Fibroblast of villous mesenchyme (primary cell): ENCODE data around the gene CUBN. TPM values are rescaled to one million over a fixed set of nuclear protein-coding genes. Genes with fewer than 3 reads are reported as not detected.
A peak's percentile ranks its signal among the peaks of the same experiment; 100 is the strongest.

Experiments used
- DNase-seq: peaks from one replicate; pipeline ENCODE4 v3.0.0-alpha.2; 2010; ENCODE audit warnings: low read depth
- H3K4me3 ChIP-seq: 2 replicates; pipeline ENCODE4 v1.5.1; 2011; ENCODE audit warnings: low read depth, mild to moderate bottlenecking, low read length
- total RNA-seq: library from RNA; depleted of rRNA; stranded (reverse); fragments of >200 nt; gene quantifications from 2 replicates; pipeline ENCODE4 v1.2.3, GENCODE V29; 2012
- TF ChIP-seq, protein P1 (sequence below): IDR thresholded peaks from 2 replicates; pipeline ENCODE4 v1.5.1; 2012; ENCODE audit warnings: low read depth, mild to moderate bottlenecking, low read length; ENCODE audit not compliant: insufficient read depth

Gene CUBN
- total RNA-seq, 1 donor: 0.86 TPM

DNA sequence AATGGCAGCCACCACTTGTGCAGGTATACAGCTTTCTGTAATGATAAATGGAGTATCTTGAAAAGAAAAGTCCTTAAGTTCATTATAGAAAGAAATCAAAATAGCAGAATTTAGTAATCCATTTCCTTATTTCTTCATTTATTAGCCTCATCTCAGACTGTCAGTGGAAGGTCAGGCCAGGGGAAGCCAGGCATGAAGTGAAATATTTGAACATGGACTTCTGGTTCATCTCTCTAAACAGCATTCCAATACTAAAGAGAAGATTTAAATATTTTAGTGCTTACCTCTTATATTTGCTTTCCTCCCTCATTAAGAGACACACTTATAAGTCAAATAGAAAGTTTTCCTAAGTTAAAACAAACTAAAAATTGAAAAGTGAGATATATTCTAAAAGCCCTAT is 45.0 kb upstream of the CUBN start:
- TF ChIP-seq, protein P1, sequence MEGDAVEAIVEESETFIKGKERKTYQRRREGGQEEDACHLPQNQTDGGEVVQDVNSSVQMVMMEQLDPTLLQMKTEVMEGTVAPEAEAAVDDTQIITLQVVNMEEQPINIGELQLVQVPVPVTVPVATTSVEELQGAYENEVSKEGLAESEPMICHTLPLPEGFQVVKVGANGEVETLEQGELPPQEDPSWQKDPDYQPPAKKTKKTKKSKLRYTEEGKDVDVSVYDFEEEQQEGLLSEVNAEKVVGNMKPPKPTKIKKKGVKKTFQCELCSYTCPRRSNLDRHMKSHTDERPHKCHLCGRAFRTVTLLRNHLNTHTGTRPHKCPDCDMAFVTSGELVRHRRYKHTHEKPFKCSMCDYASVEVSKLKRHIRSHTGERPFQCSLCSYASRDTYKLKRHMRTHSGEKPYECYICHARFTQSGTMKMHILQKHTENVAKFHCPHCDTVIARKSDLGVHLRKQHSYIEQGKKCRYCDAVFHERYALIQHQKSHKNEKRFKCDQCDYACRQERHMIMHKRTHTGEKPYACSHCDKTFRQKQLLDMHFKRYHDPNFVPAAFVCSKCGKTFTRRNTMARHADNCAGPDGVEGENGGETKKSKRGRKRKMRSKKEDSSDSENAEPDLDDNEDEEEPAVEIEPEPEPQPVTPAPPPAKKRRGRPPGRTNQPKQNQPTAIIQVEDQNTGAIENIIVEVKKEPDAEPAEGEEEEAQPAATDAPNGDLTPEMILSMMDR: no peak
- no peak for DNase-seq
- H3K4me3 ChIP-seq: no peak overlapping the region

DNA sequence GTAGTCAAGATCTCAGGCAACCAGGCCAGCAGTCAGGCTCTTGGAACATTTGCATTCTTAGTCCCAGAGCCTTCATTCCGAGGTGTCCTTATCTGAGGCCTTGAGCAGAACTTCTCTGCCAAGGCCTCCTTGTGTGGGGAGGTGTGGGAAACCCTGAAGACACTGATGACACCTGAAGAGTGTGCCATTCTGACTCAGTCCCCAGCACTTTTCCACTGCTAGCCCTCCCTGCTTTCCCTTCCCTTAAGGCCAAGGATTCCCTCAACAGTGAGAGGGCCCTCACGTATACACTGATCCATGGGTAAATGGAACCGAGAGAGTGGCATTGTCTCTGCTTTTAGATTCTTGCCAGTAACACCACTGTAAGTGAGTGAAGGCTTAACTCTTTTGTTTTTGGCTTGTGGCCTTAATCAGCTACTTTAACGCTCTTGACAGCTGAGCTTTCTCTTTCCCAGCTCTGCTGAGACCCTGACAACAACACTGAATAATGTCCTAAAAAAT is 41.6 kb upstream of the CUBN start:
- no peak overlapping the region for H3K4me3 ChIP-seq
- no peak for DNase-seq
- TF ChIP-seq, protein P1: no peak

DNA sequence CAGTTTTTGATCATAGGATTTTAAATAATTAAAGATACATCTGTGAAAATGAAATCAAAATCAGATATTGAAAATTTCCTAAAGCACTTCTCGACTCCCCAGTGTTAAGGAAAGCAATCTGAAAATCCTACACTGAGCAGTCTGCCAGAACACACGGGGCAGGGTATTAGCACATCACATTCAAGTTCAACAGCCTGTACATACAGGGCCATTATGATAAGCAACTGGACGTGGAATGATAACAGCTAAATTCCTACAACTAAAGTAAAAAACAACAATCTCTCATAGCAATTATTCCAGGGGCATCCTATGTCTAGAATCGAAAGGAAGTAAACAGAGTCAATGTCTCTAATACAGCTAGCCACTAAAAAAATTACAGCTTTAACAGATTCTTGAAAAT is 40.2 kb upstream of the CUBN start:
- H3K4me3 ChIP-seq: no peak overlapping the region
- peak; percentile 48 for DNase-seq
- TF ChIP-seq, protein P1: no peak

DNA sequence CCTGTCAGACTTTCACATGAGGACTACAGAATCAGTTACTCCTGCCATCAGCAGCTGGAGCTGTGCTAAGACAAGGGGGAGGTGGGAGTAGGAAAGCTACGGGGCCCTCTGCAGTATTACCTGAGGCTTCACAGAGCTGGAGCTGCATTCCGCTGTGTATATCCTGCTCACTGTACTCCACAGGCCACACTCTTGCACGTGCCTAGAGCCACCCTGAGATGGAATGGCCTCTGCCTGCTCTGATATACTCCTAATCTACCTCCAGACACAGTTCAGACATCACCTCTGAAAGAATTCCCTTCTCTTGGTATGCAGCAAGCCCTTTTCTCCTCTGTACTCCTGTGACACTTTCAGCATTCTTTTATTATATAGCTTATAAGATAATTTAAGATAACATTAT is 37.1 kb upstream of the CUBN start:
- TF ChIP-seq, protein P1: no peak
- DNase-seq: no peak
- H3K4me3 ChIP-seq: no peak overlapping the region

DNA sequence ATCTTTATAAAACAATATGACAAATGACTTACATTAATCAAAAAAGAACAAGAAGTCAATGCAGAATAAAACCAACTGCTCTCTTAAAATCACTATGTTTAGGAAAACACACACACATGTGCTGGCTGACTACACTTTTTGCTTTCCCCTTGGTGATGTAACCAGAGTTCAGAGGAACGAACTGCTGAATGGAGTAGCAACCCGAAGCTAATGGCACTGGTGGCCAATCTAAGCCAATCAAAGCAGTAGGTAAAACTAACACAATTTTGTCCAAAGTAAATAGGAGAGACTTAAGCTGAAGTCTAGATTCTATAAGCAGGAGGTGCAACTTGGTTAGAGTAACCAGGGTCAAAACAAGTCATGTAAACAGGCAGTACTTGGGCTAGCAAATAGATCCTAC is 33.2 kb upstream of the CUBN start:
- DNase-seq: no peak
- TF ChIP-seq, protein P1: no peak
- no peak overlapping the region for H3K4me3 ChIP-seq

DNA sequence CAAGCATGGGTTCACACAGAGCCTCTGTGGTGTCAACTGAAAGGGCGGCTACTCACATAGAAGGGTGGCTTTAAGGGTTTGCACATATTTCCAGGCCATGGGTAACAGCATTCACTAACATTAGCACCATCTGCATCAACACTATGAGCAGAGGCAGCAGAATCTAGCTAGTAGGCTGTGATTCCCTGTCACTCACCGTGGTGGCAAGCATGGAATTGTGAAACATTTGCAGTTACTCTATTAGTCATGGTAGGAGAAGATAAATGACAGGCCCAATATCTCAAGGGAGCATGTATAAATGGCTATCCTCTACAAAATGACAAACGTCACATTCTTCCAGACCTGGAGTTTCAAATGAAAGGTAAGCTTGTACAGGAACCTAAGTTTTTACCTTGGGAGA is 32.2 kb upstream of the CUBN start:
- DNase-seq: no peak
- TF ChIP-seq, protein P1: no peak
- H3K4me3 ChIP-seq: no peak overlapping the region

DNA sequence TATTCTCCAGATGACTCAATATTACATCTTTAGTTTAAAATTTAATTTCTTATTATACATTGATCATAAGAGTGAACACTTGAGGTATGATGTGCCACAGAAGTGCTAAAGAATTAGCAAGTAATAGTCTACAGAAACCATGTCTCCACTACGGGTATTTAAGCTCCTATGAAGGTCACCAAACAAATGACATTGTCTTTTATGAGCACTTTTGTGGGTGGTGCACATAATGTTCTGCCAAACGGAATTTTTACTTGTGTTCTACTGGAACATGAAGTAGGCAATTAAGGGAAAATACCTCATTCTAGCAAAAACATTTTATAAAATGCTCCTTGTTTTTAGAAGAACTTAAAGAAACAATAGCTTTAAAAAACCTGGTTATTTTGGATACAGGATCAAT is 27.4 kb upstream of the CUBN start:
- no peak for DNase-seq
- no peak overlapping the region for H3K4me3 ChIP-seq
- TF ChIP-seq, protein P1: no peak
